Esophagus (tissue), 2 donors: ENCODE measurements around the gene LRRC23. TPM values are rescaled to one million over a fixed set of nuclear protein-coding genes. Genes with fewer than 3 reads are reported as not detected.
A peak's percentile ranks its signal among the peaks of the same experiment; 100 is the strongest.
"Not testable (repeated sequence)": the region's sequence is repeated elsewhere in the genome, so short reads cannot be mapped to it uniquely, and the experiment has no call there.

Source experiments
- H3K27ac ChIP-seq, 2 donors: one replicate each; pipeline ENCODE4 v1.5.1; 2013; ENCODE audit warnings: low read depth in 2 of 2, mild to moderate bottlenecking in 2 of 2, inconsistent platforms in 1 of 2, low read length in 1 of 2, moderate library complexity in 1 of 2
- H3K27me3 ChIP-seq, 2 donors: one replicate each; pipeline ENCODE4 v1.6.1; 2013; ENCODE audit warnings: low read length in 2 of 2, control low read depth in 1 of 2, mild to moderate bottlenecking in 1 of 2; ENCODE audit not compliant: insufficient read depth in 2 of 2, control insufficient read depth in 1 of 2
- H3K36me3 ChIP-seq, 2 donors: one replicate each; pipeline ENCODE4 v1.6.1; 2013; ENCODE audit warnings: low read length in 1 of 2; ENCODE audit not compliant: control insufficient read depth in 2 of 2, insufficient read depth in 2 of 2
- H3K4me1 ChIP-seq, 2 donors: one replicate each; pipeline ENCODE4 v1.6.1; 2013; ENCODE audit warnings: low read length in 1 of 2; ENCODE audit not compliant: control insufficient read depth in 2 of 2, insufficient read depth in 2 of 2
- H3K4me3 ChIP-seq, 2 donors: one replicate each; pipeline ENCODE4 v1.5.1; 2013; ENCODE audit warnings: low read length in 2 of 2, mild to moderate bottlenecking in 2 of 2, low read depth in 1 of 2, moderate library complexity in 1 of 2
- H3K9me3 ChIP-seq, 2 donors: one replicate each; pipeline ENCODE4 v1.6.1; 2013; ENCODE audit warnings: mild to moderate bottlenecking in 2 of 2, low read depth in 1 of 2, low read length in 1 of 2, moderate library complexity in 1 of 2; ENCODE audit not compliant: control insufficient read depth in 2 of 2, insufficient read depth in 1 of 2
- WGBS, 2 donors: extraction: QIAGEN DNeasy Blood & Tissue Kit; methylation state at CpG; one replicate each; pipeline ENCODE4 v1.1.7; 2013; 5-methylcytosine and 5-hydroxymethylcytosine counted together
- polyA plus RNA-seq, 2 donors: library from polyadenylated mRNA; stranded (reverse); fragments of 200-250 nt; gene quantifications; one replicate each; pipeline ENCODE4 v1.2.3, GENCODE V29; 2013
- donor health status: healthy with polysubstance abuse.
- donor health status: Bipolar disorder and iron deficiency.

LRRC23 gene
- polyA plus RNA-seq, result 1 to 10 TPM; 3.3 to 3.6 TPM

GRCh38 chr12:6904280-6905276 is at the start of gene LRRC23:
Gene LRRC23, plus strand, starts transcription at chr12:6904822. Its CDS starts 812 bp downstream, at chr12:6905634.
- 4 to 5% methylated on average over 34 of the region's 34 CpGs for WGBS, 2 donors
- Histone ChIP-seq H3K27me3 (no peaks in the 10 kb centered on the region), H3K36me3 (no peaks in the 10 kb centered on the region), H3K9me3 (no peaks in the 10 kb centered on the region), H3K27ac (peak within 1 kb of the TSS; percentile 72 to 87), H3K4me1 (no peaks in the 10 kb centered on the region), H3K4me3 (peak within 1 kb of the TSS; percentile 67 to 69)

- H3K4me3 ChIP-seq, result no peak overlapping the region
- no peaks in the 10 kb centered on the region for H3K27me3 ChIP-seq
- 91 to 92% methylated on average over 14 of the region's 14 CpGs for WGBS, 2 donors
- no peaks in the 10 kb centered on the region for H3K9me3 ChIP-seq
- H3K36me3 ChIP-seq, result peaks cover 9 to 34% of the 10 kb centered on the region in 2 donors
- no peak overlapping the region for H3K27ac ChIP-seq
- peaks cover 4 to 9% of the 10 kb centered on the region in 2 donors for H3K4me1 ChIP-seq
Measured at GRCh38 chr12:6855322-6855721, 49.3 kb upstream of the LRRC23 start.

GRCh38 chr12:6858799-6859198 is 45.8 kb upstream of the LRRC23 start:
- peaks cover 23 to 51% of the 10 kb centered on the region in 2 donors for H3K36me3 ChIP-seq
- WGBS, 2 donors, result 92 to 93% methylated on average over 2 of the region's 2 CpGs
- no peak overlapping the region for H3K4me3 ChIP-seq
- no peaks in the 10 kb centered on the region for H3K4me1 ChIP-seq
- no peaks in the 10 kb centered on the region for H3K9me3 ChIP-seq
- no peak overlapping the region for H3K27ac ChIP-seq
- H3K27me3 ChIP-seq, result no peaks in the 10 kb centered on the region

GRCh38 chr12:6860116-6860515 is 44.5 kb upstream of the LRRC23 start:
- WGBS, 2 donors, result 95 to 98% methylated on average over 9 of the region's 9 CpGs
- no peak overlapping the region for H3K27ac ChIP-seq
- no peaks in the 10 kb centered on the region for H3K27me3 ChIP-seq
- peaks cover 26 to 60% of the 10 kb centered on the region in 2 donors for H3K36me3 ChIP-seq
- no peak overlapping the region for H3K4me3 ChIP-seq
- H3K4me1 ChIP-seq, result no peaks in the 10 kb centered on the region
- no peaks in the 10 kb centered on the region for H3K9me3 ChIP-seq

- Histone ChIP-seq H3K9me3 (no peaks in the 10 kb centered on the region), H3K4me3 (no peak overlapping the region), H3K36me3 (peaks cover 26 to 61% of the 10 kb centered on the region in 2 donors), H3K27me3 (no peaks in the 10 kb centered on the region), H3K4me1 (no peaks in the 10 kb centered on the region), H3K27ac (no peak overlapping the region)
- WGBS, 2 donors, result 95 to 96% methylated on average over 7 of the region's 7 CpGs
Measured at GRCh38 chr12:6860942-6861341, 43.7 kb upstream of the LRRC23 start.

GRCh38 chr12:6861391-6861790 is 43.2 kb upstream of the LRRC23 start:
- H3K27ac ChIP-seq, result no peak overlapping the region
- peaks cover 26 to 59% of the 10 kb centered on the region in 2 donors for H3K36me3 ChIP-seq
- no peaks in the 10 kb centered on the region for H3K9me3 ChIP-seq
- H3K4me1 ChIP-seq, result no peaks in the 10 kb centered on the region
- H3K4me3 ChIP-seq, result no peak overlapping the region
- no peaks in the 10 kb centered on the region for H3K27me3 ChIP-seq
- 91 to 96% methylated on average over 9 of the region's 9 CpGs for WGBS, 2 donors

GRCh38 chr12:6863033-6863432 is 41.6 kb upstream of the LRRC23 start:
- H3K27ac ChIP-seq, result no peak overlapping the region
- H3K36me3 ChIP-seq, result peaks cover 23 to 49% of the 10 kb centered on the region in 2 donors
- WGBS, 2 donors, result 90 to 93% methylated on average over 11 of the region's 11 CpGs
- no peak overlapping the region for H3K4me3 ChIP-seq
- no peaks in the 10 kb centered on the region for H3K9me3 ChIP-seq
- H3K4me1 ChIP-seq, result peaks cover 0 to 4% of the 10 kb centered on the region in 2 donors
- H3K27me3 ChIP-seq, result no peaks in the 10 kb centered on the region

GRCh38 chr12:6863586-6864321 is 40.9 kb upstream of the LRRC23 start:
- whole genome bisulfite sequencing, 2 donors, result 96 to 97% methylated on average over 16 of the region's 16 CpGs
- peaks cover 20 to 43% of the 10 kb centered on the region in 2 donors for H3K36me3 ChIP-seq
- peaks cover 0 to 8% of the 10 kb centered on the region in 2 donors for H3K4me1 ChIP-seq
- H3K27me3 ChIP-seq, result no peaks in the 10 kb centered on the region
- no peaks in the 10 kb centered on the region for H3K9me3 ChIP-seq
- H3K4me3 ChIP-seq, result no peak overlapping the region
- H3K27ac ChIP-seq, result no peak overlapping the region

GRCh38 chr12:6865307-6865706 is 39.3 kb upstream of the LRRC23 start:
- H3K4me1 ChIP-seq, result peaks cover 0 to 17% of the 10 kb centered on the region in 2 donors
- H3K9me3 ChIP-seq, H3K4me3 ChIP-seq, H3K27me3 ChIP-seq, H3K27ac ChIP-seq: not testable (repeated sequence)
- 92 to 94% methylated on average over 5 of the region's 5 CpGs for WGBS, 2 donors
- H3K36me3 ChIP-seq, result peaks cover 22 to 43% of the 10 kb centered on the region in 2 donors
